Measurements from ENCODE around the gene POP4. TPM values are rescaled to one million over a fixed set of nuclear protein-coding genes. Genes with fewer than 3 reads are reported as not detected.

The POP4 gene
- total RNA-seq, 4 donors from 2014 or later, result 43.7 to 57.2 (median 51.2) TPM

DNA sequence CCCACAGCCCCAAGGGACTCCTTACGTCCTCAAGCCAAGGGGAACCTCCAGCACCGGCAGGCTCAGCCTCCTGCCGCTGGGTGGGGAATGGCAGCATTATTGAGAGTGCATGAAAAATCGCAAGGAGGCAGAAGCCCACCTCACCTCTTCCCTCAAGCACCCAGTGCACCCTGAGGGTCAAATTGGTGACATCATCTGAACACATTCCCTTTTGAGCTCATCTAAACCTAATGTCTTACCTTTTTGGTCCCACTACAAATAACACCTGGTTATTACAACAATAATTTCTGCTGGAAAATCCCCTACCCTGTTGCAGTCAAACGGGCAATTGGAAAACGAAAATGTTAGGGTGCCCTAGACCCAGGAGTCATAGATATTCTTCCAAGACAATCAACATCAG lies 12.2 kb upstream of the POP4 start:
- H3K27me3 ChIP-seq, result peaks cover 0 to 41% of the 10 kb centered on the region in 2 donors
- 76 to 78% methylated on average over 6 of the region's 6 CpGs for WGBS, 2 donors
- TF ChIP-seq POLR2A (IDR thresholded peaks at IDR 0.05) (no peak), EP300 (IDR thresholded peaks at IDR 0.05) (no peak)
- TF ChIP-seq, protein P1, sequence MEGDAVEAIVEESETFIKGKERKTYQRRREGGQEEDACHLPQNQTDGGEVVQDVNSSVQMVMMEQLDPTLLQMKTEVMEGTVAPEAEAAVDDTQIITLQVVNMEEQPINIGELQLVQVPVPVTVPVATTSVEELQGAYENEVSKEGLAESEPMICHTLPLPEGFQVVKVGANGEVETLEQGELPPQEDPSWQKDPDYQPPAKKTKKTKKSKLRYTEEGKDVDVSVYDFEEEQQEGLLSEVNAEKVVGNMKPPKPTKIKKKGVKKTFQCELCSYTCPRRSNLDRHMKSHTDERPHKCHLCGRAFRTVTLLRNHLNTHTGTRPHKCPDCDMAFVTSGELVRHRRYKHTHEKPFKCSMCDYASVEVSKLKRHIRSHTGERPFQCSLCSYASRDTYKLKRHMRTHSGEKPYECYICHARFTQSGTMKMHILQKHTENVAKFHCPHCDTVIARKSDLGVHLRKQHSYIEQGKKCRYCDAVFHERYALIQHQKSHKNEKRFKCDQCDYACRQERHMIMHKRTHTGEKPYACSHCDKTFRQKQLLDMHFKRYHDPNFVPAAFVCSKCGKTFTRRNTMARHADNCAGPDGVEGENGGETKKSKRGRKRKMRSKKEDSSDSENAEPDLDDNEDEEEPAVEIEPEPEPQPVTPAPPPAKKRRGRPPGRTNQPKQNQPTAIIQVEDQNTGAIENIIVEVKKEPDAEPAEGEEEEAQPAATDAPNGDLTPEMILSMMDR (IDR thresholded peaks at IDR 0.05), result no peak
- H3K4me1 ChIP-seq, result no peaks in the 10 kb centered on the region
- no peaks in the 10 kb centered on the region for H3K36me3 ChIP-seq
- no peak overlapping the region for H3K4me3 ChIP-seq
- H3K9me3 ChIP-seq, result peaks cover 0 to 5% (median 0%) of the 10 kb centered on the region in 4 donors
- H3K27ac ChIP-seq, result no peak overlapping the region
- DNase-seq (ENCODE audit: low spot score in 2 of 2), result no peak

DNA sequence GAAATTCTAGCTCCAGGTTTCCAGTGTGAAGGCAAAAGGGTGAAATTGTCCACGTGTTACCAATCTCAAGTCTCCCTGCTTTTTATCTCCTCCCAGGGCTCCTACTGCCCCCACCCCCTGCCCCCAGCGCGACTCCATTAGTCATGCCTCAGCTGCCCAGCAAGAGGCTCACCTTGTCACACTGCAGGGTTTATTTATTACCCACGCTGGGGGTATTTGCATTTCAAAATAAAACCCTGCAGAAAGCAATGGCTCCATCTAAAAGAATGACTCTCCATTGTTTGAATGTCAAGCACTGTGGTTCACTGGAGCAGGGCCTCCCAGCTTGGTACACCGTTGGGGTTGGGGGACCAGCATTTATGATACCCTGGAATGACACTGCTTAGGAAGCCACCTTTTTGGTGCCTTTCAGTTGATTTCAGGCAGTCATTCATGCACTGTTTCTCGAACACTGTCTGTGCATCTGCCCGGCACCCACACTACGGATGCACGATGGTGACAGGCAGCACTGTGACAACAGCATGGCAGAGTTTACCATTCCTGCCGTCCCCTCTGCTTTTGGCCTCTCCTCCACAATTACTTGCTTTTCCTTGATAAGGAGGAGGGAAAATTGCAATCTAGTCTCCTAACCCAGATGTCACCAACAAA lies 9.9 kb upstream of the POP4 start:
- no peak for DNase-seq (ENCODE audit: low spot score in 2 of 2)
- H3K27me3 ChIP-seq, result peaks cover 0 to 32% of the 10 kb centered on the region in 2 donors

DNA sequence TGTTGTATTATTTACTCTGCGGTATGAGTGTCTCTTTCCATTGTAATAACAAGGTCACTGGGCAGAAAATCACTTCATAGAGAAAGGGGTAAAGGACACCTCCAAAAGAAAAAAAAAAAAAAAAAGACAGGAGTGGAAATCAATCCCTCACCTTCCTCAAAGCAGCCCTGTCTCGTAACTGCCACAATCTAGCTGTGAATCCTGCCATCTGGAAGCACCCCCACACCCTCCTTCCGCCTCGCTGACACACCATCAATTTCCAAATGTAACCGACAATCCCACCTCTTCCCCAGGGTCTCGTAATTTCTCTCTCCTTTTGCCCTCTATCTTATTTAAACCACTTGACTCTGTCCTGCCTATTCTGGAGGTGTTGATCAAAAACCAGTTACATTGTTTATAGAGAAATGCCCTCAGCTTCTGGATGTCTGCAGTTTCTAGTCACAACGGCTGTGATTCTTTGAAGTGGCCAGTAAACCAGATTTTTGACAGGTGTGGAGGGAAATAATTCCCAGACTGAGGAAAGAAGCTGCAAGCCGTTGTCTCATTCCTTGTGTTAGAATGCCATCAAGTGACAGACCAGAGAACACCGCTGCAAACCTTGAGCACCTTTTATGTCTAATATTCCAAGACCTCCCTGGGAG lies 9.1 kb upstream of the POP4 start:
- Histone ChIP-seq H3K27me3 (peaks cover 0 to 29% of the 10 kb centered on the region in 2 donors), H3K27ac (no peak overlapping the region), H3K36me3 (no peaks in the 10 kb centered on the region), H3K9me3 (no peaks in the 10 kb centered on the region), H3K4me3 (no peak overlapping the region), H3K4me1 (no peaks in the 10 kb centered on the region)
- TF ChIP-seq, protein P1 (IDR thresholded peaks at IDR 0.05), result no peak
- TF ChIP-seq POLR2A (IDR thresholded peaks at IDR 0.05) (no peak), EP300 (IDR thresholded peaks at IDR 0.05) (no peak)
- DNase-seq (ENCODE audit: low spot score in 2 of 2), result no peak
- 24 to 29% methylated on average over 9 of the region's 9 CpGs for WGBS, 2 donors

More for the DNA sequence above, 9.9 kb upstream of the POP4 start:
- Histone ChIP-seq H3K4me3 (no peak overlapping the region), H3K9me3 (no peaks in the 10 kb centered on the region), H3K27ac (no peak overlapping the region), H3K4me1 (no peaks in the 10 kb centered on the region), H3K36me3 (no peaks in the 10 kb centered on the region)
- TF ChIP-seq, protein P1 (IDR thresholded peaks at IDR 0.05), result no peak
- TF ChIP-seq POLR2A (IDR thresholded peaks at IDR 0.05), result no peak
- no peak for TF ChIP-seq EP300 (IDR thresholded peaks at IDR 0.05)
- WGBS, 2 donors, result 15 to 27% methylated on average over 10 of the region's 10 CpGs

DNA sequence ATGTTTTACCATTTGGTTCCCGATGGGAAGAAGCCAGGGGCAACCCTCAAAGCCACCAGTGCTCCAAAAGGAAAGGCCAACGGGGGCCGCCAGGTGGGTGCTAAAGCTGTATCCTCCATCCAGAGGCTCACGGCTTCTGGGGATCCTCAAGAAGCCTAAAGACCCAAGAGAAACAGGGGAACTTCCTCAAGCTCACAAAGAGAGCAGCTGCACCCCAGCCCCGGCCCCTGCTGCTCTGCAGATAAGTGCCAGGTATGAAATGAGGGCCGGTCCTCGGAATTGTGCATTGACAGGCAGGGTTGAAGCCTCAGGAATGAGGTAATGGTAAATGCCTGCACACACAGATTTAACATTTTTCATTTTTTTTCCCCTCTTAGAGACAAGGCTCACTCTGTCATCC lies 8.0 kb upstream of the POP4 start:
- no peaks in the 10 kb centered on the region for H3K4me1 ChIP-seq
- H3K27me3 ChIP-seq, result peaks cover 0 to 24% of the 10 kb centered on the region in 2 donors
- H3K9me3 ChIP-seq, result no peaks in the 10 kb centered on the region
- H3K4me3 ChIP-seq, result no peak overlapping the region
- 59% methylated on average over 7 of the region's 7 CpGs for WGBS, 2 donors
- H3K27ac ChIP-seq, result no peak overlapping the region
- no peak for DNase-seq (ENCODE audit: low spot score in 2 of 2)
- TF ChIP-seq POLR2A (IDR thresholded peaks at IDR 0.05) (no peak), EP300 (IDR thresholded peaks at IDR 0.05) (no peak)
- TF ChIP-seq, protein P1 (IDR thresholded peaks at IDR 0.05), result no peak
- no peaks in the 10 kb centered on the region for H3K36me3 ChIP-seq

DNA sequence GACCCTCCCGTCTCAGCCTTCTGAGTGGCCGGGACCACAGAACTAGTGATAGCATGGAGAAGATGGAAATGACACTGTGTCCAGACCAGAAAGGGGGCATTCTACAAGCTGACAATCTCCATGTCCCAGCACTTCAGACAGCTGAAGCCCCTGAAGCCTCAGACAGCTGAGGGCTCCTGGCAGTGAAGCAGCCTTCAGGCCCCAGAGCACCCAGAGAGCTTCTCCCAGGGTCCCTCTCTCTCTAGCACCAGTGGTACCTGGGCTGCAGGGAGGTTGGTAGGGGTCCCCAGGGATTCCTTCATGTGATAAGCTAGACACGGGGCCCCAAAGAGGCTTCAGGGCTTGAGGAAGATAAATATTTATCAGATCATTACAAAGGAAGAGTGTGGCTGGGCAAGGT lies 7.6 kb upstream of the POP4 start:
- Histone ChIP-seq H3K27me3 (peaks cover 0 to 24% of the 10 kb centered on the region in 2 donors), H3K4me1 (no peaks in the 10 kb centered on the region), H3K9me3 (no peaks in the 10 kb centered on the region), H3K36me3 (no peaks in the 10 kb centered on the region), H3K4me3 (no peak overlapping the region), H3K27ac (no peak overlapping the region)
- TF ChIP-seq POLR2A (IDR thresholded peaks at IDR 0.05) (no peak), EP300 (IDR thresholded peaks at IDR 0.05) (no peak)
- TF ChIP-seq, protein P1 (IDR thresholded peaks at IDR 0.05), result no peak
- DNase-seq (ENCODE audit: low spot score in 2 of 2), result no peak
- 41 to 61% methylated on average over 3 of the region's 3 CpGs for WGBS, 2 donors
